GM12878 (cell line): ENCODE measurements around the gene USP34. TPM values are rescaled to one million over a fixed set of nuclear protein-coding genes. Genes with fewer than 3 reads are reported as not detected.

Experiments used
- BCLAF1 ChIP-seq: fragments of 450-650 bp; IDR thresholded peaks from 2 replicates; pipeline ENCODE4 v1.6.1; 2017; ENCODE audit warnings: antibody characterized with exemption, mild to moderate bottlenecking, moderate library complexity
- CHD4 ChIP-seq: fragments of 200-600 bp; sonication (generic); IDR thresholded peaks from 2 replicates; pipeline ENCODE4 v1.6.1; 2016; ENCODE audit warnings: mild to moderate bottlenecking
- E2F4 ChIP-seq: IDR thresholded peaks from 2 replicates; pipeline ENCODE4 v1.6.1; 2012; ENCODE audit warnings: low read depth, low read length, improper control_type of control experiment
- FOS ChIP-seq: IDR thresholded peaks from 3 replicates; pipeline ENCODE4 v1.6.1; 2011; ENCODE audit warnings: borderline replicate concordance; ENCODE audit not compliant: insufficient read length; ENCODE audit errors: extremely low read depth
- LARP7 ChIP-seq: fragments of 450-650 bp; IDR thresholded peaks from 2 replicates; pipeline ENCODE4 v1.6.1; 2017; ENCODE audit warnings: mild to moderate bottlenecking
- MAX ChIP-seq: IDR thresholded peaks from 2 replicates; pipeline ENCODE4 v1.6.1; 2012; ENCODE audit warnings: low read depth, low read length, improper control_type of control experiment
- PRDM15 ChIP-seq: fragments of 450-650 bp; formaldehyde crosslinking; IDR thresholded peaks from 2 replicates; pipeline ENCODE4 v1.4.0; 2020; ENCODE audit warnings: mild to moderate bottlenecking, moderate library complexity
- RBBP5 ChIP-seq: fragments of 200-600 bp; sonication (generic); conservative IDR thresholded peaks from 2 replicates; pipeline ENCODE4 v1.6.1; 2016
- RELB ChIP-seq: fragments of 450-650 bp; IDR thresholded peaks from 2 replicates; pipeline ENCODE4 v1.6.1; 2017; ENCODE audit warnings: low read depth, mild to moderate bottlenecking, moderate library complexity
- REST ChIP-seq: IDR thresholded peaks from 2 replicates; pipeline ENCODE4 v1.6.1; 2012; ENCODE audit warnings: mild to moderate bottlenecking, low read depth, low read length
- RUNX3 ChIP-seq: IDR thresholded peaks from 2 replicates; pipeline ENCODE4 v1.6.1; 2012; ENCODE audit warnings: low read length, inconsistent platforms
- SPI1 ChIP-seq: IDR thresholded peaks from 2 replicates; pipeline ENCODE4 v1.6.1; 2011; ENCODE audit warnings: low read depth, mild to moderate bottlenecking, low read length, moderate library complexity, borderline replicate concordance; ENCODE audit not compliant: insufficient read depth
- YY1 ChIP-seq: IDR thresholded peaks from 2 replicates; pipeline ENCODE4 v1.6.1; 2011; ENCODE audit warnings: low read depth, mild to moderate bottlenecking, low read length
- ZNF207 ChIP-seq: fragments of 450-650 bp; IDR thresholded peaks from 2 replicates; pipeline ENCODE4 v1.6.1; 2014; ENCODE audit warnings: antibody characterized with exemption, mild to moderate bottlenecking, borderline replicate concordance
- ZZZ3 ChIP-seq: IDR thresholded peaks from 2 replicates; pipeline ENCODE4 v1.6.1; 2011; ENCODE audit warnings: low read depth; ENCODE audit not compliant: control insufficient read depth, insufficient read length
- polyA plus RNA-seq, 11 experiments: library from polyadenylated mRNA; depleted of rRNA in 4 of 11; unstranded in 6 of 11; stranded (reverse) in 5 of 11; fragments of >200 nt; fragmentation: Nextera tagmentation in 4 of 11; fragmentation: Illumina TruSeq in 1 of 11; extraction: Ambion mirVana in 4 of 11; extraction: Trizol in 1 of 11; gene quantifications; 1 replicate in 1 of 11; 2 replicates in 10 of 11; pipeline versions ENCODE4 v1.2.1 to v1.2.3, GENCODE V29; 2011 to 2016; ENCODE audit warnings: inconsistent platforms in 2 of 11, missing spikeins in 2 of 11, low read depth in 1 of 11
- total RNA-seq, 4 experiments: library from RNA; depleted of rRNA in 3 of 4; stranded (reverse); fragments of >200 nt in 3 of 4; fragmentation: Illumina TruSeq in 1 of 4; extraction: Trizol in 1 of 4; gene quantifications; 2 replicates each; pipeline versions ENCODE4 v1.2.1 to v1.2.3, GENCODE V29; 2013 to 2021

Gene USP34
- total and polyA plus RNA-seq, 10 of the 15 experiments (the other 5 are each of a cell fraction or from before 2014, with no cell fraction given), result 26.2 to 106 (median 62.1) TPM

GRCh38 chr2:61443342-61444041 lies 27.4 kb downstream of the USP34 start (continued):
- TF ChIP-seq REST (no peak), FOS (no peak), ZNF207 (0 out of 2 replicates have a peak, but pooled peaks have one; percentile 60), LARP7 (no peak), YY1 (0 out of 2 replicates have a peak, but pooled peaks have one; percentile 13), MAX (peak; percentile 66; the same call in 1 of the 2 replicates), RUNX3 (peak; percentile 76), SPI1 (peak; percentile 96), BCLAF1 (no peak), PRDM15 (CRISPR knock-in tag) (no peak), CHD4 (no peak), E2F4 (no peak), ZZZ3 (no peak), RBBP5 (no peak), RELB (peak; percentile 96)
